ENCODE measurements around the gene ARHGAP6. TPM values are rescaled to one million over a fixed set of nuclear protein-coding genes. Genes with fewer than 3 reads are reported as not detected.

The ARHGAP6 gene
- total and polyA plus RNA-seq, 2 experiments from 2014 or later: 0.26 to 0.59 TPM

DNA sequence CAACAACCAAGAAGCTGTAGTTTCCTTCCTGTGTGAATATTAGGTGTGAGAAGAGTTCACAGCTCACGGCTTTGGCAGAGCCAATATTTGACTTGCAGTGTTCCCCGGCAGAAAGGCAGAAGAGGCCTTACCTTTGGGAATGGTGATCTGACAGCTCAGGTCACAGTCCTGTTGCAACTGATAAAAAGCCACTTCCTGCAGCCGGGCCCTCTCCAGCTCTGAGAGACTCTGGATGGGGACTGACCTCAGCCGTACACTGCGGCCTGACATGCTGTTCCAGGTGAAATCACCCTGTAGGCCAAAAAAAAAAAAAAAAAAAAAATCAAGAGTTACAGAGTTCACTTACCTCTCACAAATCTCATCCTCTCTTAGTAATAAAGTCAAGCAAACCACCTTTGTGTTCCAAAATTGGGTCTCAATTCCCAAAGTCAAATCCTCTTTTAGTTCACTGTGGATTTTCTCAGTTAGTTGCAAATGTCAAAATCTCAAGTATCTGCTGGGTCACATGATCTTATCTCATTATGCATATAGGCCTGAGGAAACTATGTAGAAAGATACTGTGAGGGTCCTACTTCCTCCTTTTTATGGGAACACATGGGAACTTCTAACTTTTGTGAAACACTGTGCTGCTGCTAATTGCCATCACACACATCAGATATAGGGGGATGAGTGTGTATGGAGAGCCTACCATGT is 411.2 kb downstream of the ARHGAP6 start:
- peak overlapping the region; percentile 28; the same call in 1 of the 2 replicates for H3K27ac Mint-ChIP-seq
- H3K4me1 ChIP-seq (ENCODE audit: insufficient read depth): no peaks in the 10 kb centered on the region
- H3K4me3 ChIP-seq: no peak overlapping the region
- no peaks in the 10 kb centered on the region for H3K9me3 Mint-ChIP-seq
- H3K4me1 Mint-ChIP-seq: no peaks in the 10 kb centered on the region; the same call in 2 of the 3 replicates
- H3K27ac ChIP-seq (ENCODE audit: low read depth): no peak overlapping the region
- ATAC-seq (no peak), DNase-seq (ENCODE audit: low spot score) (no peak)
- no peak overlapping the region for H3K4me3 Mint-ChIP-seq
- no peaks in the 10 kb centered on the region for H3K27me3 ChIP-seq (ENCODE audit: insufficient read depth)
- no peaks in the 10 kb centered on the region for H3K79me2 ChIP-seq (replicated peaks; ENCODE audit: insufficient read depth)
- H3K9me2 ChIP-seq (ENCODE audit: insufficient read depth): no peaks in the 10 kb centered on the region
- H4K20me1 ChIP-seq (replicated peaks; ENCODE audit: insufficient read depth): no peaks in the 10 kb centered on the region
- H3K36me3 ChIP-seq (ENCODE audit: insufficient read depth): no peaks in the 10 kb centered on the region
- H2AFZ ChIP-seq: no peak overlapping the region
- no peaks in the 10 kb centered on the region for H3K27me3 Mint-ChIP-seq (ENCODE audit: insufficient read depth, low read depth, poor library complexity)
- TF ChIP-seq EZH2phosphoT487 (IDR thresholded peaks at IDR 0.05; ENCODE audit: unreplicated experiment) (no peak), ZNF114 (CRISPR knock-in tag; IDR thresholded peaks at IDR 0.05) (no peak), ZNF331 (CRISPR knock-in tag; IDR thresholded peaks at IDR 0.05; ENCODE audit: low read depth) (no peak), CREB1 (CRISPR knock-in tag; IDR thresholded peaks at IDR 0.05; ENCODE audit: low read depth) (no peak), JUNB (IDR thresholded peaks at IDR 0.05; ENCODE audit: unreplicated experiment) (no peak), NANOG (IDR thresholded peaks at IDR 0.05; ENCODE audit: borderline replicate concordance) (no peak), STAT1 (IDR thresholded peaks at IDR 0.05; ENCODE audit: unreplicated experiment) (no peak), POLR2AphosphoS5 (IDR thresholded peaks at IDR 0.05; ENCODE audit: low read depth) (no peak), EZH2 (IDR thresholded peaks at IDR 0.05; ENCODE audit: low read depth, unreplicated experiment) (no peak)
- TF ChIP-seq, protein P1, sequence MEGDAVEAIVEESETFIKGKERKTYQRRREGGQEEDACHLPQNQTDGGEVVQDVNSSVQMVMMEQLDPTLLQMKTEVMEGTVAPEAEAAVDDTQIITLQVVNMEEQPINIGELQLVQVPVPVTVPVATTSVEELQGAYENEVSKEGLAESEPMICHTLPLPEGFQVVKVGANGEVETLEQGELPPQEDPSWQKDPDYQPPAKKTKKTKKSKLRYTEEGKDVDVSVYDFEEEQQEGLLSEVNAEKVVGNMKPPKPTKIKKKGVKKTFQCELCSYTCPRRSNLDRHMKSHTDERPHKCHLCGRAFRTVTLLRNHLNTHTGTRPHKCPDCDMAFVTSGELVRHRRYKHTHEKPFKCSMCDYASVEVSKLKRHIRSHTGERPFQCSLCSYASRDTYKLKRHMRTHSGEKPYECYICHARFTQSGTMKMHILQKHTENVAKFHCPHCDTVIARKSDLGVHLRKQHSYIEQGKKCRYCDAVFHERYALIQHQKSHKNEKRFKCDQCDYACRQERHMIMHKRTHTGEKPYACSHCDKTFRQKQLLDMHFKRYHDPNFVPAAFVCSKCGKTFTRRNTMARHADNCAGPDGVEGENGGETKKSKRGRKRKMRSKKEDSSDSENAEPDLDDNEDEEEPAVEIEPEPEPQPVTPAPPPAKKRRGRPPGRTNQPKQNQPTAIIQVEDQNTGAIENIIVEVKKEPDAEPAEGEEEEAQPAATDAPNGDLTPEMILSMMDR (conservative IDR thresholded peaks at IDR 0.05; ENCODE audit: low read depth in 2 of 2): no peak
- TF ChIP-seq, protein P2, sequence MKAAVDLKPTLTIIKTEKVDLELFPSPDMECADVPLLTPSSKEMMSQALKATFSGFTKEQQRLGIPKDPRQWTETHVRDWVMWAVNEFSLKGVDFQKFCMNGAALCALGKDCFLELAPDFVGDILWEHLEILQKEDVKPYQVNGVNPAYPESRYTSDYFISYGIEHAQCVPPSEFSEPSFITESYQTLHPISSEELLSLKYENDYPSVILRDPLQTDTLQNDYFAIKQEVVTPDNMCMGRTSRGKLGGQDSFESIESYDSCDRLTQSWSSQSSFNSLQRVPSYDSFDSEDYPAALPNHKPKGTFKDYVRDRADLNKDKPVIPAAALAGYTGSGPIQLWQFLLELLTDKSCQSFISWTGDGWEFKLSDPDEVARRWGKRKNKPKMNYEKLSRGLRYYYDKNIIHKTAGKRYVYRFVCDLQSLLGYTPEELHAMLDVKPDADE (IDR thresholded peaks at IDR 0.05): no peak
- TF ChIP-seq, protein P3, sequence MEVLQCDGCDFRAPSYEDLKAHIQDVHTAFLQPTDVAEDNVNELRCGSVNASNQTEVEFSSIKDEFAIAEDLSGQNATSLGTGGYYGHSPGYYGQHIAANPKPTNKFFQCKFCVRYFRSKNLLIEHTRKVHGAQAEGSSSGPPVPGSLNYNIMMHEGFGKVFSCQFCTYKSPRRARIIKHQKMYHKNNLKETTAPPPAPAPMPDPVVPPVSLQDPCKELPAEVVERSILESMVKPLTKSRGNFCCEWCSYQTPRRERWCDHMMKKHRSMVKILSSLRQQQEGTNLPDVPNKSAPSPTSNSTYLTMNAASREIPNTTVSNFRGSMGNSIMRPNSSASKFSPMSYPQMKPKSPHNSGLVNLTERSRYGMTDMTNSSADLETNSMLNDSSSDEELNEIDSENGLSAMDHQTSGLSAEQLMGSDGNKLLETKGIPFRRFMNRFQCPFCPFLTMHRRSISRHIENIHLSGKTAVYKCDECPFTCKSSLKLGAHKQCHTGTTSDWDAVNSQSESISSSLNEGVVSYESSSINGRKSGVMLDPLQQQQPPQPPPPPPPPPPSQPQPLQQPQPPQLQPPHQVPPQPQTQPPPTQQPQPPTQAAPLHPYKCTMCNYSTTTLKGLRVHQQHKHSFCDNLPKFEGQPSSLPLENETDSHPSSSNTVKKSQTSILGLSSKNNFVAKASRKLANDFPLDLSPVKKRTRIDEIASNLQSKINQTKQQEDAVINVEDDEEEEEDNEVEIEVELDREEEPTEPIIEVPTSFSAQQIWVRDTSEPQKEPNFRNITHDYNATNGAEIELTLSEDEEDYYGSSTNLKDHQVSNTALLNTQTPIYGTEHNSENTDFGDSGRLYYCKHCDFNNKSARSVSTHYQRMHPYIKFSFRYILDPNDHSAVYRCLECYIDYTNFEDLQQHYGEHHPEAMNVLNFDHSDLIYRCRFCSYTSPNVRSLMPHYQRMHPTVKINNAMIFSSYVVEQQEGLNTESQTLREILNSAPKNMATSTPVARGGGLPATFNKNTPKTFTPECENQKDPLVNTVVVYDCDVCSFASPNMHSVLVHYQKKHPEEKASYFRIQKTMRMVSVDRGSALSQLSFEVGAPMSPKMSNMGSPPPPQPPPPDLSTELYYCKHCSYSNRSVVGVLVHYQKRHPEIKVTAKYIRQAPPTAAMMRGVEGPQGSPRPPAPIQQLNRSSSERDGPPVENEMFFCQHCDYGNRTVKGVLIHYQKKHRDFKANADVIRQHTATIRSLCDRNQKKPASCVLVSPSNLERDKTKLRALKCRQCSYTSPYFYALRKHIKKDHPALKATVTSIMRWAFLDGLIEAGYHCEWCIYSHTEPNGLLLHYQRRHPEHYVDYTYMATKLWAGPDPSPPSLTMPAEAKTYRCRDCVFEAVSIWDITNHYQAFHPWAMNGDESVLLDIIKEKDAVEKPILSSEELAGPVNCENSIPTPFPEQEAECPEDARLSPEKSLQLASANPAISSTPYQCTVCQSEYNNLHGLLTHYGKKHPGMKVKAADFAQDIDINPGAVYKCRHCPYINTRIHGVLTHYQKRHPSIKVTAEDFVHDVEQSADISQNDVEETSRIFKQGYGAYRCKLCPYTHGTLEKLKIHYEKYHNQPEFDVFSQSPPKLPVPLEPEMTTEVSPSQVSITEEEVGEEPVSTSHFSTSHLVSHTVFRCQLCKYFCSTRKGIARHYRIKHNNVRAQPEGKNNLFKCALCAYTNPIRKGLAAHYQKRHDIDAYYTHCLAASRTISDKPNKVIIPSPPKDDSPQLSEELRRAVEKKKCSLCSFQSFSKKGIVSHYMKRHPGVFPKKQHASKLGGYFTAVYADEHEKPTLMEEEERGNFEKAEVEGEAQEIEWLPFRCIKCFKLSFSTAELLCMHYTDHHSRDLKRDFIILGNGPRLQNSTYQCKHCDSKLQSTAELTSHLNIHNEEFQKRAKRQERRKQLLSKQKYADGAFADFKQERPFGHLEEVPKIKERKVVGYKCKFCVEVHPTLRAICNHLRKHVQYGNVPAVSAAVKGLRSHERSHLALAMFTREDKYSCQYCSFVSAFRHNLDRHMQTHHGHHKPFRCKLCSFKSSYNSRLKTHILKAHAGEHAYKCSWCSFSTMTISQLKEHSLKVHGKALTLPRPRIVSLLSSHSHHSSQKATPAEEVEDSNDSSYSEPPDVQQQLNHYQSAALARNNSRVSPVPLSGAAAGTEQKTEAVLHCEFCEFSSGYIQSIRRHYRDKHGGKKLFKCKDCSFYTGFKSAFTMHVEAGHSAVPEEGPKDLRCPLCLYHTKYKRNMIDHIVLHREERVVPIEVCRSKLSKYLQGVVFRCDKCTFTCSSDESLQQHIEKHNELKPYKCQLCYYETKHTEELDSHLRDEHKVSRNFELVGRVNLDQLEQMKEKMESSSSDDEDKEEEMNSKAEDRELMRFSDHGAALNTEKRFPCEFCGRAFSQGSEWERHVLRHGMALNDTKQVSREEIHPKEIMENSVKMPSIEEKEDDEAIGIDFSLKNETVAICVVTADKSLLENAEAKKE (CRISPR knock-in tag; IDR thresholded peaks at IDR 0.05): no peak
- TF ChIP-seq, protein P4, sequence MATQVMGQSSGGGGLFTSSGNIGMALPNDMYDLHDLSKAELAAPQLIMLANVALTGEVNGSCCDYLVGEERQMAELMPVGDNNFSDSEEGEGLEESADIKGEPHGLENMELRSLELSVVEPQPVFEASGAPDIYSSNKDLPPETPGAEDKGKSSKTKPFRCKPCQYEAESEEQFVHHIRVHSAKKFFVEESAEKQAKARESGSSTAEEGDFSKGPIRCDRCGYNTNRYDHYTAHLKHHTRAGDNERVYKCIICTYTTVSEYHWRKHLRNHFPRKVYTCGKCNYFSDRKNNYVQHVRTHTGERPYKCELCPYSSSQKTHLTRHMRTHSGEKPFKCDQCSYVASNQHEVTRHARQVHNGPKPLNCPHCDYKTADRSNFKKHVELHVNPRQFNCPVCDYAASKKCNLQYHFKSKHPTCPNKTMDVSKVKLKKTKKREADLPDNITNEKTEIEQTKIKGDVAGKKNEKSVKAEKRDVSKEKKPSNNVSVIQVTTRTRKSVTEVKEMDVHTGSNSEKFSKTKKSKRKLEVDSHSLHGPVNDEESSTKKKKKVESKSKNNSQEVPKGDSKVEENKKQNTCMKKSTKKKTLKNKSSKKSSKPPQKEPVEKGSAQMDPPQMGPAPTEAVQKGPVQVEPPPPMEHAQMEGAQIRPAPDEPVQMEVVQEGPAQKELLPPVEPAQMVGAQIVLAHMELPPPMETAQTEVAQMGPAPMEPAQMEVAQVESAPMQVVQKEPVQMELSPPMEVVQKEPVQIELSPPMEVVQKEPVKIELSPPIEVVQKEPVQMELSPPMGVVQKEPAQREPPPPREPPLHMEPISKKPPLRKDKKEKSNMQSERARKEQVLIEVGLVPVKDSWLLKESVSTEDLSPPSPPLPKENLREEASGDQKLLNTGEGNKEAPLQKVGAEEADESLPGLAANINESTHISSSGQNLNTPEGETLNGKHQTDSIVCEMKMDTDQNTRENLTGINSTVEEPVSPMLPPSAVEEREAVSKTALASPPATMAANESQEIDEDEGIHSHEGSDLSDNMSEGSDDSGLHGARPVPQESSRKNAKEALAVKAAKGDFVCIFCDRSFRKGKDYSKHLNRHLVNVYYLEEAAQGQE (IDR thresholded peaks at IDR 0.05; ENCODE audit: unreplicated experiment): no peak
- H3F3A ChIP-seq (replicated peaks; ENCODE audit: low read depth): no peaks in the 10 kb centered on the region
- no peaks in the 10 kb centered on the region for H3K36me3 Mint-ChIP-seq (ENCODE audit: low read depth)
- no peak overlapping the region for H3K4me2 ChIP-seq
